GM12878 (cell line): Measurements from ENCODE around the gene LEMD1. TPM values are rescaled to one million over a fixed set of nuclear protein-coding genes. Genes with fewer than 3 reads are reported as not detected.

Experiments
- ATAC-seq: fragments of 200-7000 bp; cut with Tn5 transposase; 3 replicates; pipeline ENCODE4 v1.9.1; 2020; ENCODE audit warnings: mild to moderate bottlenecking, moderate library complexity
- BruUV-seq: library from RNA; stranded (reverse); fragments of 400-500 nt; replicated peaks from 2 replicates; lab custom pipeline; 2021; lab: Mats Ljungman, UMichigan
- CTCF ChIA-PET: fragments of 300-600 bp; sonication (Branson Sonifier 250); formaldehyde crosslinking; extraction: SDS; loops from one replicate; lab custom pipeline; 2021; ENCODE audit warnings: inconsistent platforms; lab: Yijun Ruan, JAX
- POLR2A ChIA-PET: fragments of 350-600 bp; formaldehyde crosslinking; extraction: SDS; loops from one replicate; lab custom pipeline; 2021; ENCODE audit warnings: inconsistent platforms; lab: Charles Lee
- RAD21 ChIA-PET: fragments of 300-600 bp; sonication (Branson Sonifier 250); formaldehyde crosslinking; loops from one replicate; lab custom pipeline; 2023; ENCODE audit warnings: antibody characterized with exemption; ENCODE audit not compliant: unreplicated experiment; lab: Charles Lee
- SMC1A ChIA-PET: fragments of 300-600 bp; sonication (Branson Sonifier 250); formaldehyde crosslinking; loops from one replicate; lab custom pipeline; 2023; ENCODE audit not compliant: unreplicated experiment, uncharacterized antibody; lab: Charles Lee
- DNase-seq: peaks from one replicate; pipeline ENCODE4 v3.0.0-alpha.2; 2011; ENCODE audit warnings: low read depth, low spot score
- FAIRE-seq: peaks from 3 replicates; lab custom pipeline; 2011; peaks lifted over from hg19 to GRCh38; lab: Jason Lieb, UNC
- H2AFZ ChIP-seq: 2 replicates; pipeline ENCODE4 v1.6.0; 2011; ENCODE audit warnings: low read depth, low read length, control low read depth; ENCODE audit not compliant: control insufficient read depth
- H3K27ac ChIP-seq: 2 replicates; pipeline ENCODE4 v1.5.1; 2011; ENCODE audit warnings: control low read depth; ENCODE audit not compliant: control insufficient read depth, insufficient read depth
- H3K27me3 ChIP-seq, 2 experiments: replicated peaks in 1 of 2; 2 replicates each; pipeline versions ENCODE4 v1.6.0 to v1.6.1; 2011; ENCODE audit warnings: low read length in 1 of 2; ENCODE audit not compliant: control insufficient read depth in 2 of 2, insufficient read depth in 2 of 2
- H3K36me3 ChIP-seq, 2 experiments: 2 replicates each; pipeline ENCODE4 v1.5.1; 2011; ENCODE audit warnings: low read length in 1 of 2; ENCODE audit not compliant: control insufficient read depth in 2 of 2, insufficient read depth in 2 of 2
- H3K4me1 ChIP-seq: 2 replicates; pipeline ENCODE4 v1.6.1; 2011; ENCODE audit warnings: mild to moderate bottlenecking, low read length, moderate library complexity, mixed read lengths; ENCODE audit not compliant: control insufficient read depth, insufficient read depth
- H3K4me2 ChIP-seq: 2 replicates; pipeline ENCODE4 v1.6.0; 2011; ENCODE audit warnings: control low read depth; ENCODE audit not compliant: control insufficient read depth, insufficient read depth
- H3K4me3 ChIP-seq: fragments of 200-600 bp; sonication (generic); 2 replicates; pipeline ENCODE4 v1.5.1; 2016
- H3K79me2 ChIP-seq: 2 replicates; pipeline ENCODE4 v1.6.0; 2011; ENCODE audit warnings: low read length; ENCODE audit not compliant: control insufficient read depth, insufficient read depth
- H3K9ac ChIP-seq: 2 replicates; pipeline ENCODE4 v1.8.0; 2011; ENCODE audit warnings: low read length, control low read depth, mixed read lengths; ENCODE audit not compliant: control insufficient read depth, insufficient read depth
- H3K9me3 ChIP-seq: replicated peaks from 3 replicates; pipeline ENCODE4 v1.5.1; 2011; ENCODE audit warnings: mild to moderate bottlenecking, low read length; ENCODE audit not compliant: control insufficient read depth, insufficient read depth
- H4K20me1 ChIP-seq: 2 replicates; pipeline ENCODE4 v1.6.0; 2011; ENCODE audit not compliant: control insufficient read depth, insufficient read depth
- ASH2L ChIP-seq: fragments of 300-600, 200-600 bp; sonication (generic); IDR thresholded peaks from 2 replicates; pipeline ENCODE4 v1.6.1; 2017; ENCODE audit warnings: low read depth, mild to moderate bottlenecking, borderline replicate concordance
- CEBPB ChIP-seq, 2 experiments: fragments of 150-350 bp in 1 of 2; IDR thresholded peaks; 2 replicates each; pipeline ENCODE4 v1.6.1; 2012 to 2014; ENCODE audit warnings: low read depth in 2 of 2, low read length in 2 of 2, borderline replicate concordance in 1 of 2, inconsistent platforms in 1 of 2
- CHD2 ChIP-seq: IDR thresholded peaks from 2 replicates; pipeline ENCODE4 v1.6.1; 2011; ENCODE audit warnings: low read depth, low read length, improper control_type of control experiment, borderline replicate concordance
- CHD4 ChIP-seq: fragments of 200-600 bp; sonication (generic); IDR thresholded peaks from 2 replicates; pipeline ENCODE4 v1.6.1; 2016; ENCODE audit warnings: mild to moderate bottlenecking
- CREM ChIP-seq: IDR thresholded peaks from 2 replicates; pipeline ENCODE4 v1.6.1; 2014; ENCODE audit warnings: antibody characterized with exemption, low read depth
- EGR1 ChIP-seq, 2 experiments: IDR thresholded peaks; 1 replicate in 1 of 2; 2 replicates in 1 of 2; pipeline ENCODE4 v1.6.1; 2011 to 2012; ENCODE audit warnings: low read depth in 2 of 2, low read length in 2 of 2, borderline replicate concordance in 1 of 2, mild to moderate bottlenecking in 1 of 2, moderate library complexity in 1 of 2
- FOXM1 ChIP-seq: IDR thresholded peaks from 2 replicates; pipeline ENCODE4 v1.6.1; 2012; ENCODE audit warnings: low read depth, mild to moderate bottlenecking, inconsistent platforms, low read length, moderate library complexity
- HDAC6 ChIP-seq: fragments of 200-600 bp; sonication (generic); IDR thresholded peaks from one replicate; pipeline ENCODE4 v1.8.0; 2017; ENCODE audit warnings: antibody characterized with exemption; ENCODE audit not compliant: unreplicated experiment
- RCOR1 ChIP-seq: conservative IDR thresholded peaks from 2 replicates; pipeline ENCODE4 v1.6.1; 2012; ENCODE audit warnings: low read depth, low read length, improper control_type of control experiment
- SMAD5 ChIP-seq: IDR thresholded peaks from 2 replicates; pipeline ENCODE4 v1.6.1; 2016; ENCODE audit warnings: antibody characterized with exemption, low read depth
- WGBS: methylation state at CpG from one replicate; pipeline ENCODE4 v1.1.6; 2016; ENCODE audit warnings: low lambda C conversion rate; ENCODE audit not compliant: insufficient replicate concordance, insufficient coverage; ENCODE audit errors: missing lambda C conversion rate; 5-methylcytosine and 5-hydroxymethylcytosine counted together
- in situ Hi-C: fragments of 300-500 bp; cut with MboI; formaldehyde crosslinking; loops from 9 replicates; pipeline ENCODE4 v1.14.3; 2018; ENCODE audit warnings: mixed read lengths
- intact Hi-C: fragments of 100-400 bp; cut with micrococcal nuclease; formaldehyde crosslinking; loops from one replicate; pipeline ENCODE4 v1.14.2; 2022; ENCODE audit not compliant: unreplicated experiment
- polyA plus RNA-seq, 11 experiments: library from polyadenylated mRNA; depleted of rRNA in 4 of 11; unstranded in 6 of 11; stranded (reverse) in 5 of 11; fragments of >200 nt; fragmentation: Nextera tagmentation in 4 of 11; fragmentation: Illumina TruSeq in 1 of 11; extraction: Ambion mirVana in 4 of 11; extraction: Trizol in 1 of 11; gene quantifications; 1 replicate in 1 of 11; 2 replicates in 10 of 11; pipeline versions ENCODE4 v1.2.1 to v1.2.3, GENCODE V29; 2011 to 2016; ENCODE audit warnings: inconsistent platforms in 2 of 11, missing spikeins in 2 of 11, low read depth in 1 of 11
- total RNA-seq, 4 experiments: library from RNA; depleted of rRNA in 3 of 4; stranded (reverse); fragments of >200 nt in 3 of 4; fragmentation: Illumina TruSeq in 1 of 4; extraction: Trizol in 1 of 4; gene quantifications; 2 replicates each; pipeline versions ENCODE4 v1.2.1 to v1.2.3, GENCODE V29; 2013 to 2021
- TF ChIP-seq, protein P1 (sequence below): IDR thresholded peaks from 2 replicates; pipeline ENCODE4 v1.6.1; 2011; ENCODE audit warnings: low read depth, mild to moderate bottlenecking, low read length, moderate library complexity, borderline replicate concordance; ENCODE audit errors: extremely low read depth

LEMD1 gene
- total and polyA plus RNA-seq, 10 of the 15 experiments (the other 5 are each of a cell fraction or from before 2014, with no cell fraction given), result 0.19 to 1.2 (median 0.26) TPM; not detected in 7

DNA sequence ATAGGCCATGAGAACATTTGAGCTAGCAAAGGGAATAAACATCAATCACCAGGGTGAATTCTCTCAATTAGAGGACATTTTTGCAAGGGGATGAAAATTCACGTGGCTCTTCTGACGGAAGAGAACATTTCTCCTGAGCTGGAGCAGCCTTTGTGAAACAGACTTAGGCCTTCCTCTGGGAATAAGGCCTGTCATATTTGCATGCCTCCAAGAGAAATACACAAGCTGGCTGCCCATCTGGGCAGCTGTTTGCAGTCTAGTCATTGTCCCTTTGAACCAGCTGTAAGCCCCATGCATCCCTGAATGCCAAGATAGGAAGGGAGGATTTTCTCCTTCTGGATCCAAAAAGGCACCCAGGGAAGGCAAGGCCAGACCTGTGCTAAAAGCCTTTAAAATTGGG lies 5.5 kb downstream of the LEMD1 start:
- RAD21 ChIA-PET, result interaction anchor here (1.2 to 1.4 kb wide), 2 partner anchors 69 to 108 kb away, joined by 3 to 5 read pairs; no protein-coding TSS in a partner anchor

GRCh38 chr1:205410581-205411298 lies 11.1 kb downstream of the LEMD1 start:
- Histone ChIP-seq H3K79me2 (no peaks in the 10 kb centered on the region), H3K4me3 (no peak overlapping the region), H3K27ac (no peak overlapping the region), H4K20me1 (no peaks in the 10 kb centered on the region; the same call in 1 of the 2 replicates), H2AFZ (no peak overlapping the region), H3K27me3 (peaks cover 0 to 5% of the 10 kb centered on the region in 2 experiments; a peak in 3 of 4 replicates), H3K4me2 (no peak overlapping the region), H3K9me3 (no peaks in the 10 kb centered on the region), H3K9ac (no peak overlapping the region), H3K4me1 (no peaks in the 10 kb centered on the region), H3K36me3 (no peaks in the 10 kb centered on the region)
- BruUV-seq, result no TSS peak
- POLR2A ChIA-PET, result no interaction called here
- TF ChIP-seq EGR1 (IDR thresholded peaks at IDR 0.05; ENCODE audit: borderline replicate concordance in 1 of 2, low read depth in 2 of 2, low read length in 2 of 2) (no peak), CREM (no peak), ASH2L (no peak)
- ATAC-seq (no peak), DNase-seq (no peak), FAIRE-seq (no peak)
- 42% methylated on average over 5 of the region's 5 CpGs for WGBS
- in situ Hi-C loops (no loop called here), intact Hi-C loops (no loop called here)
- RAD21 ChIA-PET, result interaction anchor here (0.8 to 1.6 kb wide), 4 partner anchors 14 to 86 kb away, joined by 3 to 6 read pairs (median 3); no protein-coding TSS in a partner anchor
- CTCF ChIA-PET, result interaction anchor here (0.7 to 2.5 kb wide), 4 partner anchors 13 to 1719 kb away, joined by 3 to 14 read pairs (median 8); no protein-coding TSS in a partner anchor
- SMC1A ChIA-PET, result interaction anchor here (1.0 to 1.1 kb wide), 2 partner anchors 14 to 71 kb away, joined by 3 read pairs; no protein-coding TSS in a partner anchor

More for the DNA sequence above, 5.5 kb downstream of the LEMD1 start:
- Histone ChIP-seq H3K79me2 (no peaks in the 10 kb centered on the region), H3K4me2 (no peak overlapping the region), H2AFZ (no peak overlapping the region), H3K9ac (no peak overlapping the region), H4K20me1 (no peaks in the 10 kb centered on the region; the same call in 1 of the 2 replicates), H3K27me3 (peaks cover 0 to 6% of the 10 kb centered on the region in 2 experiments; a peak in 3 of 4 replicates), H3K27ac (no peak overlapping the region), H3K9me3 (no peaks in the 10 kb centered on the region), H3K4me1 (no peaks in the 10 kb centered on the region), H3K4me3 (no peak overlapping the region), H3K36me3 (no peaks in the 10 kb centered on the region)
- WGBS, result 9% methylated on average over 2 of the region's 2 CpGs
- FAIRE-seq (no peak), ATAC-seq (no peak), DNase-seq (no peak)
- no TSS peak for BruUV-seq
- in situ Hi-C loops (no loop called here), intact Hi-C loops (no loop called here)
- ChIA-PET POLR2A (no interaction called here), SMC1A (interaction anchor here (0.8 to 1.8 kb wide), 7 partner anchors 8 to 108 kb away, joined by 3 to 7 read pairs (median 3); no protein-coding TSS in a partner anchor), CTCF (interaction anchor here (0.7 to 2.3 kb wide), 12 partner anchors 12 to 114 kb away, joined by 3 to 16 read pairs (median 4); no protein-coding TSS in a partner anchor)
- TF ChIP-seq, protein P1, sequence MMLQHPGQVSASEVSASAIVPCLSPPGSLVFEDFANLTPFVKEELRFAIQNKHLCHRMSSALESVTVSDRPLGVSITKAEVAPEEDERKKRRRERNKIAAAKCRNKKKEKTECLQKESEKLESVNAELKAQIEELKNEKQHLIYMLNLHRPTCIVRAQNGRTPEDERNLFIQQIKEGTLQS, result no peak
- TF ChIP-seq SMAD5 (no peak), CHD4 (no peak), FOXM1 (no peak), CHD2 (no peak), HDAC6 (no peak), CEBPB (IDR thresholded peaks at IDR 0.05; ENCODE audit: borderline replicate concordance in 1 of 2, low read depth in 2 of 2, low read length in 2 of 2) (no peak), RCOR1 (no peak)
